B cell (primary cell): Measurements from ENCODE around the gene COASY. TPM values are rescaled to one million over a fixed set of nuclear protein-coding genes. Genes with fewer than 3 reads are reported as not detected.
A peak's percentile ranks its signal among the peaks of the same experiment; 100 is the strongest.
"Not testable (repeated sequence)": the region's sequence is repeated elsewhere in the genome, so short reads cannot be mapped to it uniquely, and the experiment has no call there.

ENCODE experiments used
- ATAC-seq: fragments of 200-7000 bp; cut with Tn5 transposase; one replicate; pipeline ENCODE4 v1.10.0; 2021; ENCODE audit warnings: low read depth, mild to moderate bottlenecking, moderate number of reproducible peaks, moderate library complexity
- CTCF ChIA-PET: fragments of 350-600 bp; sonication (Branson Sonifier 250); formaldehyde crosslinking; loops from one replicate; lab custom pipeline; 2021; ENCODE audit warnings: antibody characterized with exemption, inconsistent platforms; lab: Charles Lee
- POLR2A ChIA-PET: fragments of 350-600 bp; sonication (Branson Sonifier 250); formaldehyde crosslinking; loops from one replicate; lab custom pipeline; 2021; ENCODE audit warnings: antibody characterized with exemption; lab: Charles Lee
- DNase-seq: peaks from one replicate; pipeline ENCODE4 v3.0.0; 2013
- H2AFZ ChIP-seq: 2 replicates; pipeline ENCODE4 v1.6.1; 2012; ENCODE audit warnings: mild to moderate bottlenecking, low read depth, low read length; ENCODE audit not compliant: insufficient read depth, poor library complexity, severe bottlenecking
- H3K27ac ChIP-seq, 2 donors: 1 replicate in 1 of 2; 2 replicates in 1 of 2; pipeline ENCODE4 v1.5.1; 2012 to 2013; ENCODE audit warnings: low read length in 2 of 2, mild to moderate bottlenecking in 2 of 2, moderate library complexity in 1 of 2
- H3K27me3 ChIP-seq, 4 experiments: fragments of 200-600 bp in 1 of 4; sonication (generic) in 1 of 4; replicated peaks in 1 of 4; 1 replicate in 2 of 4; 2 replicates in 2 of 4; pipeline versions ENCODE4 v1.6.1 to v1.7.0; 2013 to 2016; ENCODE audit warnings: low read length in 3 of 4, mild to moderate bottlenecking in 2 of 4, mixed read lengths in 1 of 4, moderate library complexity in 1 of 4; ENCODE audit not compliant: insufficient read depth in 4 of 4, control insufficient read depth in 3 of 4; ENCODE audit errors: control extremely low read depth in 1 of 4
- H3K36me3 ChIP-seq, 2 experiments: replicated peaks in 1 of 2; 1 replicate in 1 of 2; 2 replicates in 1 of 2; pipeline versions ENCODE4 v1.6.1 to v1.7.1; 2013; ENCODE audit warnings: low read length in 1 of 2; ENCODE audit not compliant: insufficient read depth in 2 of 2, control insufficient read depth in 1 of 2; ENCODE audit errors: control extremely low read depth in 1 of 2, extremely low read depth in 1 of 2
- H3K4me1 ChIP-seq, 2 donors: fragments of 200-600 bp in 1 of 2; sonication (generic) in 1 of 2; 1 replicate in 1 of 2; 2 replicates in 1 of 2; pipeline versions ENCODE4 v1.5.1 to v1.6.1; 2013 to 2017; ENCODE audit warnings: low read length in 2 of 2; ENCODE audit not compliant: control insufficient read depth in 2 of 2, insufficient read depth in 2 of 2
- H3K4me2 ChIP-seq: replicated peaks from 2 replicates; pipeline ENCODE3; 2012; ENCODE audit warnings: mild to moderate bottlenecking, low read depth, low read length; ENCODE audit not compliant: poor library complexity, severe bottlenecking
- H3K4me3 ChIP-seq, 5 experiments: fragments of 200-600 bp in 1 of 5; sonication (generic) in 1 of 5; 1 replicate in 3 of 5; 2 replicates in 2 of 5; pipeline versions ENCODE4 v1.5.1 to v1.7.0; 2011 to 2016; ENCODE audit warnings: low read length in 4 of 5, mild to moderate bottlenecking in 4 of 5, low read depth in 2 of 5, control low read depth in 1 of 5, moderate library complexity in 1 of 5; ENCODE audit not compliant: insufficient read depth in 1 of 5; ENCODE audit errors: control extremely low read depth in 1 of 5, extremely low read depth in 1 of 5
- H3K79me2 ChIP-seq: fragments of 200-600 bp; sonication (generic); one replicate; pipeline ENCODE4 v1.6.0; 2016; ENCODE audit warnings: low read length; ENCODE audit not compliant: control insufficient read depth, insufficient read depth
- H3K9ac ChIP-seq: fragments of 200-600 bp; sonication (generic); 2 replicates; pipeline ENCODE4 v1.6.1; 2017; ENCODE audit warnings: mild to moderate bottlenecking, low read length, moderate library complexity
- H3K9me3 ChIP-seq, 3 donors: one replicate each; pipeline versions ENCODE4 v1.6.1 to v1.7.1; 2013; ENCODE audit warnings: low read length in 2 of 3; ENCODE audit not compliant: control insufficient read depth in 2 of 3, insufficient read depth in 1 of 3; ENCODE audit errors: control extremely low read depth in 1 of 3
- H4K20me1 ChIP-seq: 2 replicates; pipeline ENCODE4 v1.6.0; 2012; ENCODE audit warnings: mild to moderate bottlenecking, low read length; ENCODE audit not compliant: insufficient read depth, control insufficient read depth, poor library complexity, severe bottlenecking
- H3K27ac Mint-ChIP-seq: one replicate; pipeline ENCODE4 v1.8.0; 2021; ENCODE audit warnings: mixed read lengths
- H3K27me3 Mint-ChIP-seq: one replicate; pipeline ENCODE4 v1.8.0; 2021; ENCODE audit warnings: mixed read lengths
- H3K4me1 Mint-ChIP-seq: one replicate; pipeline ENCODE4 v1.8.0; 2021; ENCODE audit warnings: mixed read lengths
- H3K4me3 Mint-ChIP-seq: one replicate; pipeline ENCODE4 v1.8.0; 2021; ENCODE audit warnings: mixed read lengths
- H3K9me3 Mint-ChIP-seq: one replicate; pipeline ENCODE4 v1.8.0; 2022; ENCODE audit warnings: mixed read lengths; ENCODE audit not compliant: insufficient read depth
- CTCF ChIP-seq: fragments of 200-600 bp; IDR thresholded peaks from one replicate; pipeline ENCODE4 v1.8.0; 2022; ENCODE audit warnings: antibody characterized with exemption, mild to moderate bottlenecking
- EZH2 ChIP-seq: IDR thresholded peaks from 2 replicates; pipeline ENCODE4 v1.6.1; 2012; ENCODE audit warnings: borderline replicate concordance, low read depth, mild to moderate bottlenecking, moderate library complexity, low read length; ENCODE audit not compliant: insufficient read depth, poor library complexity, severe bottlenecking
- WGBS: methylation state at CpG from one replicate; pipeline ENCODE4 v1.1.5; 2013; ENCODE audit warnings: missing lambda C conversion rate; ENCODE audit not compliant: insufficient coverage; 5-methylcytosine and 5-hydroxymethylcytosine counted together
- intact Hi-C: fragments of 100-400 bp; cut with micrococcal nuclease; formaldehyde crosslinking; loops from one replicate; pipeline ENCODE4 v1.10.0; 2022
- polyA plus RNA-seq: library from polyadenylated mRNA; depleted of rRNA; stranded (reverse); fragments of >200 nt; gene quantifications from 2 replicates; pipeline ENCODE4 v1.2.3, GENCODE V29; 2012
- total RNA-seq, 2 donors: library from RNA; stranded (reverse); fragments of 120-200 nt in 1 of 2; gene quantifications; 1 replicate in 1 of 2; 2 replicates in 1 of 2; pipeline versions ENCODE4 v1.2.3 to v1.2.4, GENCODE V29; 2013 to 2022

COASY gene
- total and polyA plus RNA-seq, 2 donors (not counting 1 experiment from before 2014, with no cell fraction given) = 76.6 to 82.3 TPM

- Histone ChIP-seq H3K27ac (no peak overlapping the region), H3K4me2 (peak overlapping the region; percentile 80), H3K27me3 (no peaks in the 10 kb centered on the region), H2AFZ (no peak overlapping the region), H3K9ac (peak overlapping the region; percentile 62), H3K36me3 (peaks cover 0 to 2% of the 10 kb centered on the region in 2 experiments), H3K4me3 (peak overlapping the region; percentile 15 to 66 (median 48)), H3K79me2 (peaks cover 8% of the 10 kb centered on the region), H3K4me1 (peaks cover 18 to 27% of the 10 kb centered on the region in 2 donors), H3K9me3 (no peaks in the 10 kb centered on the region), H4K20me1 (peaks cover 15% of the 10 kb centered on the region)
- H3K27me3 Mint-ChIP-seq = no peaks in the 10 kb centered on the region
- H3K27ac Mint-ChIP-seq = peak overlapping the region; percentile 50
- ChIA-PET CTCF (interaction anchor here (0.5 to 3.0 kb wide), 13 partner anchors 10 to 580 kb away, joined by 3 to 39 read pairs (median 5); partner anchors contain the start of genes MLX, NAGLU, PSMC3IP and STAT3), POLR2A (interaction anchor here (0.6 to 2.1 kb wide), 7 partner anchors 13 to 275 kb away, joined by 3 to 12 read pairs (median 6); partner anchors contain the start of genes BECN1, MLX, NAGLU and PSMC3IP)
- DNase-seq = no peak
- no peak for ATAC-seq
- WGBS = 92% methylated on average over 6 of the region's 14 CpGs
- peaks cover 23% of the 10 kb centered on the region for H3K4me1 Mint-ChIP-seq
- intact Hi-C loops = loop anchor here (1.0 kb wide), 5 partner anchors 13 to 29 kb away; partner anchors contain the start of genes COASY, MLX and NAGLU
- no peaks in the 10 kb centered on the region for H3K9me3 Mint-ChIP-seq
- no peak for TF ChIP-seq EZH2
- no peak for TF ChIP-seq CTCF
- peak overlapping the region; percentile 74 for H3K4me3 Mint-ChIP-seq
These were observed 12.8 kb upstream of the COASY start for GRCh38 chr17:42548993-42549755.

GRCh38 chr17:42552736-42553135 is 9.2 kb upstream of the COASY start, which contains the start of gene HSD17B1:
Gene HSD17B1 (plus strand): TSS chr17:42552923. CDS start chr17:42552934, 11 bp downstream.
- intact Hi-C loops = loop anchor here (5.0 kb wide), 1 partner anchor 270 kb away; the partner anchor contains the start of gene BECN1
- H3K27me3 ChIP-seq, POLR2A ChIA-PET, H4K20me1 ChIP-seq, H3K27me3 Mint-ChIP-seq, H3K9me3 Mint-ChIP-seq, ATAC-seq, DNase-seq, CTCF ChIA-PET, H2AFZ ChIP-seq, H3K9me3 ChIP-seq, H3K36me3 ChIP-seq: not testable (repeated sequence)
- H3K4me1 ChIP-seq = peaks cover 25 to 42% of the 10 kb centered on the region in 2 donors
- peak within 1 kb of the TSS; percentile 88 for H3K9ac ChIP-seq
- H3K4me3 ChIP-seq = peak within 1 kb of the TSS in 2 of 5 experiments; percentile 89 to 99
- H3K27ac Mint-ChIP-seq = peak within 1 kb of the TSS; percentile 98
- peak within 1 kb of the TSS in 1 of 2 donors; percentile 96 for H3K27ac ChIP-seq
- H3K4me3 Mint-ChIP-seq = peak within 1 kb of the TSS; percentile 96
- 100% methylated on average over 5 of the region's 15 CpGs for WGBS
- H3K4me1 Mint-ChIP-seq = peaks cover 32% of the 10 kb centered on the region
- H3K79me2 ChIP-seq = peaks cover 17% of the 10 kb centered on the region
- H3K4me2 ChIP-seq = peak within 1 kb of the TSS; percentile 97
